NOMO-1 treated with DMSO at 0.1 percent for 48 hours (cell line): ENCODE measurements around the gene MRTFB.
"Not testable (repeated sequence)": the region's sequence is repeated elsewhere in the genome, so short reads cannot be mapped to it uniquely, and the experiment has no call there.

Experiments
- DNase-seq: peaks from one replicate; lab custom pipeline; 2025; ENCODE audit not compliant: unreplicated experiment; lab: John Stamatoyannopoulos, UW

MRTFB gene

DNA sequence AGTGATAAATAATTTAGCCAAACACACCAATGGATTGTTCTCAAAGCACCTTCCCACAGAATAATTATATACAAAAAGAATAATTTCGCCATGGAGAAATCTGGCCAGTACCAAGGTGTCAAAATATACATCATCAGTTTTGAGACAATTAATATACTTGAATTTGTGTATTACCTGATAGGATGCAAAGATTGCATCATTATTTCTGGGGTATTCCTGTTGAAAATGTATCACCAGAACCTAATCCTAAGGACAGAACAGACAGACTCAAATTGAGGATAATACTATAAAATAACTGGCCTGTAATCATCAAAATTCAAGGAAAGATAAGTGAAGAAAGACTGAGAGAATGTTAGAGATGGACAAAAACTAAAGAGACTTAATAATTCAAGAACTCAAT, 111.9 kb downstream of the MRTFB start:
- DNase-seq: no peak

DNA sequence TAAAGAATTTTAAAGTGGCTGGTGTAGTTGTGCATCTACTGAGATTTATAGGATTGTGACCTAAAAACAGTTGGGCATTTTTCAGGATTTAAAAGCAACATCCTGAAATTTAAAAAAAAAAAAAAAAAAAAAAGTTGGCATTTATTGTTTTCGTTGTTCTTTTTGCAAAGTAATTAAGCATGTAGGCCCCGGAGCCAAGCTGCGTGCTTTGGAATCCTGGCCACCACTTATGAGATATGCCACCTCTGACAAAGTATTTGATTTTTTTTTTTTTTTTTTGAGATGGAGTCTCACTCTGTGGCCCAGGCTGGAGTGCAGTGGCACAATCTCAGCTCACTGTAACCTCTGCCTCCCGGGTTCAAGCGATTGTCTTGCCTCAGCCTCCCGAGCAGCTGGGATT, 112.8 kb downstream of the MRTFB start:
- DNase-seq: not testable (repeated sequence)

DNA sequence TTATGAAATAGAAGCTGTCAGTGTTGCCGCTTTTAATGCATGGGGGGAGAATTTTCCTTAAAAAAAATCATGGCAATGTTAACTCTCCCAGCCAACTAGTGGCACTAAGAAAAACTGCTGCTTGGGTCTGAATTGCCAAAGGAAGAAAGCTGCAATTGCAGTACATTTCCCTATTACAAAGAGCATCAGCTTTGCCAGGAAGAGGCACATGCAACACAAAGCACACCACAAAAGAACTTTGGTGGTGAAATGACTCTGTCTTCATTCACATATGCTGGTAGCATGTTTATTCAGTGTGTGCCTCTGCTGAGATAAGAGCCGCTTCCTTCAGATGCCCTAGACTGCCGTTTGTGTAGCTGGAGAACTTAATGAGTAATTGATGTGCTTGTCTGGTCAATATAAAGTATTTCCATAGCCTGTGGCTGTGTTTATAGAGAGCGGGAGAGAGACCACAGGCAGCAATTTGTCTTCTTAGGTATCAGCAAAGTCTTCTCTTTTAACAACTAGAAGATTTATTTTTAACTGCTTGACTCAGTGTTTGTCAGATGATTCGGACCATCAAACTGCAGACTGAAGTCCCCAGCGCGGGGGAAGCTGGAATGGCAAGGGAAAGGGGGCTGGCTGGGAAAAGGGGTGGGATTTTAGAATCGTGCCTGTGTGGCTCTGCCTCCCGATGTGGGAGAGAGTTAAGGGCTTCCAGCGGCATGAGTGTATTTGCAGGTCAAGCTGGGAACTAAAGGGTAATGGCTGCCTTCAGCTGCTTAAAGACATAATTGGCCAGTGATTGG, 115.1 kb downstream of the MRTFB start:
- no peak for DNase-seq

- DNase-seq: no peak
Observed at GRCh38 chr16:14186795-14187221, 115.7 kb downstream of the MRTFB start.

DNA sequence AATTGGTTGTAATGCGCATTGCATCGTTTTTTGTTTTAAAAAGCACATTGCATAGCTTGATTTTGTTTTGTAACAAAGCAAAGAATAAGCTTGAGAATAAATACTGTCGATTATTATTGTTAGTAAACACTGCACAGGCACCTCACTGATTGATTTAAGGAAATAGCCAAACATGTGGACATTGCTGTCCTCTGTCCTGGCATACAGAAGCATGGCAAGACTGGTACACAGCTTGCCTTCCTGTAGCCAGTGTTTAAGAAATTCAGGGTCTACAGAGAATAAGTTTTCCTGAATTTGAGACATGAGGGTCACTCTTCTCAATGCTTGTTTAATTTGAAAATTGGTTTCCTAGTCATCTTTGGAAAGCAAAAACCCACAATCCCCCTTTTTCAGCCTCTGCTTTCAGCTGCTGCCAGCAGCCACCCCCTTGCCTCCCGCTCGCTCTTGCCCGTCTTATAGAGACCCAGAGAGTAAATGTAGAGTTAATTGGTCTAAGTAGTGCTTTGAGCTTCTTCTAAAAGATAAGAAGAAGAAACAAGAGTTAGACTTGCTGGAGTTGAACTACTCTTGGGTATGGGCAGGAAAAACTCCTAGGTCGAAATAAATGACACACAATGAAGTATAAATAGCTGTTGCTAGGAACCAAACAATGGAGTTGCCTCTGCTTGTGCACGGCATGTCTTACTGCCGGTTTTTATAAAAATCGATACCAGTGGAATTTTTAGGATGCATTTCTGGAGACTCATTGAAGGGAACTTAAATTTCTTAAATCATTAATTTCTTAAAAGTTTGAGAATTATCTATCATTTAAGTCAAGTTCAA, 116.6 kb downstream of the MRTFB start:
- no peak for DNase-seq

- DNase-seq: no peak
Observed at GRCh38 chr16:14193316-14193871, 122.3 kb downstream of the MRTFB start.

GRCh38 chr16:14194721-14195120, 123.6 kb downstream of the MRTFB start:
- no peak for DNase-seq

DNA sequence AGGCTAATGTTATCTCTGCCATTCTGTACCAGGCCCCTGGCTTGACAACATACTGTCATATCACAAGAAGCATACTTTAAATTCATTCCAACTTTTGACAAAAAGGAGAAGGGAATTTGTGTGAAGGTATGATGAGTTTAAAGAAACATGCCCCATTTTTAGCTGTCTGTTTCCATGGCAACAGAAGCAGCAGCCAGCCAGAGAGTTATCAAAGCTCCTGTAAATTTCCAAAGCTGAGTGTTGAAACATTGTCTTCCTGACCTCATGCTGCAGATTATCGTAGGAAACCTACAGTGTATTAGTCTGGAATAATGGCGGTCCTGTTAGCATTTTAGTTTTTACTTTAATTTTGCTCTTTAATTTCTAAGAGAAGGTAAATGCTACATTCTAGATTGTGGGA, 124.9 kb downstream of the MRTFB start:
- no peak for DNase-seq

DNA sequence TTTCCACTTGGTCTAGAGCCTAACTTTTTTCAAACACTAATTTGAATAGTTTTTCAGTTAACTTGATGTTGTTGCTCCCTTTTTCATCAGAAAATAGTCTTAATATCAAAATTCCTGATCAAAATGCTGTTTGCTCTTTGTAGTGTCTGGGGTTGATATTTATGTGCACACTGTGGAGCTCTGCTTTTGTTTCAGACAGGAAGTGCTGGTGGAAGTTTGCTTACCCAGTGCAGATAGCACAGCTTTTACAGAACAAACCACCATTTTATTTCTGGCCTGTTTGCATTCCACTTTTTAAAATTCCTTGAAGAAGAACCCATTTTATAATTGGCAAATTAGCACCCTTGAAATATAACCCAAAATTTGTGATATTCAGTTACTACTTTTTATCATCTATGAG, 125.4 kb downstream of the MRTFB start:
- no peak for DNase-seq

DNA sequence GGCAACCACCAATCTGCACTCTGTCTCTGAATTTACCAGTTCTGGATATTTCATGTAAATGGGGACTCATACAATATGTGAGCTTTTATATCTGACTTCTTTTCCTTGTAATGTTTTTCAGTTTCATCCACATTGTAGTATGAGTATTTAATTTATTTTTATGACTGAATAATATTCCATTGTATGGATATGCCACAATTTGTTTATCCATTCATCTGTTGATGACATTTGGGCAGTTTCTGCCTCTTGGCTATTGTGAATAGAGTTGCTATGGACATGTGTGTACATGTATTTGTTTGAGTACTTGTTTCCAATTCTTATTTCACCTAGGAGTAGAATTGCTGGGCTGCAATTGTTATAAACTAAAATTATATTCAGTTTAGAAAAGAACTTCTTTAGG, 126.9 kb downstream of the MRTFB start:
- no peak for DNase-seq

DNA sequence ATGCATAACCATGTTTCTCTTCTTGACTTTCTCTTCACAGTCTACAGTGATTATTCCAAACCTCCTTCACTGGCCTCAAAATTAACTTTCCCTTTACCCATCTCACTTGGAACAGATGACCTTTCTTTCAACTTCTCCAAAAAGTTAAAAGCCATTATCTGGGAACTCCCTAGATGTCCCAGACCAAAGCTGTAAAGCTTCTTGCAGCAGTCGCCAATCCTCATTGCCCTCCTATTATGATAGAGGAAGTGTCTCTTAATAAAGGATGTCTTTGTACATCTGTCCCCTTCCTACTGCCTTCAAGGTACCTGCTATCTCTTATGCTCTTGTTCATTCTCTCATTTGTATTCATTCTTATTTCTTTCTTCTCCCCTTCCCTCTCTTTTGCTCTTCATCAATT, 127.5 kb downstream of the MRTFB start:
- peak; percentile 14 for DNase-seq

DNA sequence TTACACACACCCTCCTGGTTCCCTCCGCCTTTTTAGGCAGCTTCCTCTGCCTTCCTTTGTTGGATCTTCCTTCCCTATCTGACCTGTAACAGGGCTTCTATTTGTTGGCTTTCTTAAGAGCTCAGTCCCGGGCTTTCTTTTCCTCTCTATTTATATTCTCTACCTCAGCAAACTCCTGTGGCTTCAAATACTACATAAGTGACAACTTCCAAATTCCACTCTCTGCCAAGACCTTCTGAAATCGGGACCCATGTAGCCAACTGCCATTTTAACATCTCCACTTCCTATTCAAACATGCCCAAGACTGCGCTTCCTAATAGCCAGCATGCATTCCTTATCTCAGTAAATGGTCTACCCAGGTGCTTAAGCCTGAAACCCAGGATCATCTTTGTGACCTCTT, 128.1 kb downstream of the MRTFB start:
- no peak for DNase-seq

GRCh38 chr16:14199624-14200023, 128.5 kb downstream of the MRTFB start:
- no peak for DNase-seq

GRCh38 chr16:14202095-14202494, 131.0 kb downstream of the MRTFB start:
- no peak for DNase-seq

GRCh38 chr16:14202697-14203096, 131.6 kb downstream of the MRTFB start:
- DNase-seq: no peak

DNA sequence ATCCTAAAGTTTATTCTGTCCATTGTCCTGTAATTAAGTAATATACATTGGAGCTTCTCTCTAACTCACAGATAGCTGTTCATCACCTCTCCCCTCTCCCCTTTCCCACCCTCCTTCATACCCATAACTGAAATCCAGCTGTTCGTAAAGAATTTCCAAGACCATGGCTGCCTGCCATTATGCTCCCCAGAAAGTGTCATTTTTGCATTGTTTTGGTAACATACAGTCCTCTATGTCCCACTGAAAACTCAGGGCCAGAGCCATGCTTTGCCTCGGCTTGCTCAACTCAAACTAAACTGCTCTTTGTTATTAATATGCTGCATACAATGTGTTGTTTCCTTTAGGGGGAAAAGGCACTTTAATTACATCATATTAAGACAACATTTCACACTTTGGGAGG, 132.0 kb downstream of the MRTFB start:
- DNase-seq: no peak

- DNase-seq: no peak
Observed at GRCh38 chr16:14205666-14206065, 134.5 kb downstream of the MRTFB start.

DNA sequence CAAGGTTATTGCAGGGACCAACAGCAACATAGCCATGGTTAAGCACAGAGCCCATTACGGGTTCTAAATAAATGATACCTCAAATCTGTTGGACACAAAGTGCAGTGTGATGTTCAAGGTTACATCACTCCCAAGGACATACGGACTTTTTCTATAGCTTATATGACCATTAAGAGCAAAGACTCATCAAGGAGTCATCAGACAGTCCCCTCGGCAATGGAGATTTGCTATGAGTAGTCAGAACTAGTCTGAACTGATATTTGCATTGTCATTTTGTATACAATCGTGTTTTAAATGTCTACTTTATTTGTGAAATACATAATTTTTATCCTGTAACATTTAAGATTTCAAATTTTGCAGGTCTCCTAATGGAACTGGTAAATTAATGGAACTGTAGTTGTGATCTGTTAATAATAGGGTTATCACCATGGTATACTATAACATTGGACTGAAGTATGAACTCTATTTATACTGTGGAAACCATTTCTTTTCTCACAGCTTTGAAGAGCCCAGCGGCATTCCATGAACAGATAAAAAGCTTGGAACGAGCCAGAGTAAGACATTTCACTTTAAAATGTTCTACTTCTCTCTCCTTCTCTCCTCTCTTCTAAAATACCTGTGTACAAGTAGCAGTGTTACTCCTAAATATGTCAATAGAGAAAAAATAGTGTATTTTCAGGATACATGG, 140.9 kb downstream of the MRTFB start:
- DNase-seq: no peak

DNA sequence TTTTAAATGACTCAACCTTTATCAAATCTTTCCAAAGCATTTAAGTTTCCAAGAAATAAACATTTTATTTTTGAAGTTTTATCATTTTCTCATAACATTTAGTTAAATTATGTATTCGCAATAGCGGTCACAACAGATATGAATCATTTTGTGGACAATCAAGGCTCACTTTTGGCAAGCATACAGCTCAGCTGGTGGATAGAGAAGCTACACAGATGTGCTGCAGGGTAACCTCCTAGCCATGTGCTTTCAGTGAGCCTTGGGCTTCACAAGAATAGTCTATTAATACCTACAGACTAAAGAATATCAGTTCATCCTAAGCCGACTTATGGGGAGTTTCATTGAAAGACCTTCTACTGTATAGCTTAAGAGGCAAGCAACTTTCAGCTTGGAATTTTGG, 144.8 kb downstream of the MRTFB start:
- DNase-seq: no peak

GRCh38 chr16:14219983-14220382, 148.9 kb downstream of the MRTFB start:
- no peak for DNase-seq

DNA sequence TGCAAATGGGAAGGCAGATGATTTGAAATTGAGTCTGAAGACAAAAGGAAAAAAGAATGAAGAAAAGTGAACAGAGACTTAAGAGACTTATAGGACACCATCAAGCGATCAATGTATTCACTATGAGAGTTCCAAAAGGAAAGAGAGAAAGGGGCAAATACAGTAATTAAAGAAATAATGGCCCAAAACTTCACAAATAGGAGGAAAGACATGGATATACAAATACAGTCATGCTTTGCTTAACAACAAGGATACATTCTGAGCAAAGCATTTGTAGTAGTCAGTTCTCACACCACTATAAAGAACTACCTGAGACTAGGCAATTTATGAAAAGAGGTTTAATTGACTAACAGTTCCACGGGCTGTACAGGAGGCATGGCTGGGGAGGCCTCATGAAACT, 152.5 kb downstream of the MRTFB start:
- no peak for DNase-seq
